Progenitor cell of endocrine pancreas (in vitro differentiated cells): ENCODE measurements around the gene KDM2A. TPM values are rescaled to one million over a fixed set of nuclear protein-coding genes. Genes with fewer than 3 reads are reported as not detected.
"Not testable (repeated sequence)": the region's sequence is repeated elsewhere in the genome, so short reads cannot be mapped to it uniquely, and the experiment has no call there.

ENCODE experiments used
- DNase-seq: peaks from one replicate; pipeline ENCODE4 v3.0.0; 2021; ENCODE audit warnings: low spot score; ENCODE audit not compliant: unreplicated experiment
- H3K27ac Mint-ChIP-seq: 2 replicates; pipeline ENCODE4 v1.8.0; 2021; ENCODE audit warnings: mild to moderate bottlenecking, moderate library complexity, mixed read lengths
- H3K27me3 Mint-ChIP-seq: 2 replicates; pipeline ENCODE4 v1.8.0; 2021; ENCODE audit warnings: mixed read lengths
- H3K36me3 Mint-ChIP-seq: 2 replicates; pipeline ENCODE4 v1.8.0; 2022; ENCODE audit warnings: mixed read lengths; ENCODE audit not compliant: insufficient read depth
- H3K4me1 Mint-ChIP-seq: 2 replicates; pipeline ENCODE4 v1.8.0; 2021; ENCODE audit warnings: low read depth, mixed read lengths
- H3K4me3 Mint-ChIP-seq: 2 replicates; pipeline ENCODE4 v1.8.0; 2021; ENCODE audit warnings: low read depth, mild to moderate bottlenecking, moderate library complexity, mixed read lengths
- H3K9me3 Mint-ChIP-seq: 2 replicates; pipeline ENCODE4 v1.8.0; 2021; ENCODE audit warnings: low read depth, mixed read lengths
- total RNA-seq: library from RNA; stranded (reverse); gene quantifications from 2 replicates; pipeline ENCODE4 v1.2.1, GENCODE V29; 2021
- TF ChIP-seq, protein P1 (sequence below): fragments of 200-600 bp; sonication (generic); IDR thresholded peaks from one replicate; pipeline ENCODE4 v1.5.0; 2021; ENCODE audit warnings: antibody characterized with exemption, mild to moderate bottlenecking; ENCODE audit not compliant: unreplicated experiment

Gene KDM2A
- total RNA-seq, 1 donor from 2014 or later = 108 TPM

DNA sequence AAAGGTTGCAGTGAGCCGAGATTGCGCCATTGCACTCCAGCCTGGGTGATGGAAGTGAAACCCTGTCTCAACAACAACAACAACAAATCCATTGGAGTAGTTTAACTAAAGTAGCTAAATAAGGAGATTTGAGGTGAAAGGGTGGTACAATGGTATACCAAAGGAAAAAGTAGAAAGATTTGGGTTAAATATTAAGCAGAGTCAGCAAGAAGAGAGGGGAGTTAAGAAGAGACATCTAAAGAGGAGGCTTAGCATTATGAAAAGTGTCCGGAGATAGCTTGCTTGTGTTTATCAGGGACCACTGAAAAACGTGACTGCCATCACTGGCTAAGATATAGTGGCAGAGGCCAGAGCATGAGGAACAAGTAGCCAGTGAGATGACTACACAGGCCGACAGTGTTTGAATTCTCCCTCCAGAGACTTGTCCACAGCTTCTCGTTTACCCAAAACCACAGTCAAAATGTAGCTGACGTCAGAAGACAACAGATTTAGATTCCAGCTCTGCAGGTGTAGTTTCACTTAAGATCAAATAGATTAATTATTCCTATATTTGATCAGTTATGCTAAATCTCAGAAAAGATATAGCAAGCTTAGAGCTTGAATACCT, 114.6 kb downstream of the KDM2A start:
- TF ChIP-seq, protein P1, sequence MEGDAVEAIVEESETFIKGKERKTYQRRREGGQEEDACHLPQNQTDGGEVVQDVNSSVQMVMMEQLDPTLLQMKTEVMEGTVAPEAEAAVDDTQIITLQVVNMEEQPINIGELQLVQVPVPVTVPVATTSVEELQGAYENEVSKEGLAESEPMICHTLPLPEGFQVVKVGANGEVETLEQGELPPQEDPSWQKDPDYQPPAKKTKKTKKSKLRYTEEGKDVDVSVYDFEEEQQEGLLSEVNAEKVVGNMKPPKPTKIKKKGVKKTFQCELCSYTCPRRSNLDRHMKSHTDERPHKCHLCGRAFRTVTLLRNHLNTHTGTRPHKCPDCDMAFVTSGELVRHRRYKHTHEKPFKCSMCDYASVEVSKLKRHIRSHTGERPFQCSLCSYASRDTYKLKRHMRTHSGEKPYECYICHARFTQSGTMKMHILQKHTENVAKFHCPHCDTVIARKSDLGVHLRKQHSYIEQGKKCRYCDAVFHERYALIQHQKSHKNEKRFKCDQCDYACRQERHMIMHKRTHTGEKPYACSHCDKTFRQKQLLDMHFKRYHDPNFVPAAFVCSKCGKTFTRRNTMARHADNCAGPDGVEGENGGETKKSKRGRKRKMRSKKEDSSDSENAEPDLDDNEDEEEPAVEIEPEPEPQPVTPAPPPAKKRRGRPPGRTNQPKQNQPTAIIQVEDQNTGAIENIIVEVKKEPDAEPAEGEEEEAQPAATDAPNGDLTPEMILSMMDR = no peak
- peaks cover 12% of the 10 kb centered on the region for H3K36me3 Mint-ChIP-seq
- peaks cover 5% of the 10 kb centered on the region for H3K4me1 Mint-ChIP-seq
- H3K27ac Mint-ChIP-seq = peak overlapping the region; percentile 58
- H3K9me3 Mint-ChIP-seq = no peaks in the 10 kb centered on the region
- DNase-seq = no peak
- H3K27me3 Mint-ChIP-seq = no peaks in the 10 kb centered on the region
- H3K4me3 Mint-ChIP-seq = no peak overlapping the region

DNA sequence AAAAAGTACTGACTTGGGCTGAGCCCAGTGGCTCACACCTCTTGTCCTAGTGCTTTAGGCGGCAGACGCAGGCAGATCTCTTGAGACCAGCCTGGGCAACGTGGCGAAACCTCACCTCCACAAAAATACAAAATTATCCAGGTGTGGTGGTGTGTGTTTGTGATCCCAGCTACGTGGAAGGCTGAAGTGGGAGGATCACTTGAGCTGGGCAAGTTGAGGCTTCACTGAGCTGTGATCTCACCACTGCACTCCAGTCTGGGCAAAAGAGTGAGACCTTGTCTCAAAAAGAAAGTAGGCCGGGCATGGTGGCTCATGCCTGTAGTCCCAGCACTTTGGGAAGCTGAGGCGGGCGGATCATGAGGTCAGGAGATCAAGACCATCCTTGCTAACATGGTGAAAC, 115.5 kb downstream of the KDM2A start:
- H3K4me3 Mint-ChIP-seq, H3K36me3 Mint-ChIP-seq, H3K27ac Mint-ChIP-seq, H3K9me3 Mint-ChIP-seq, H3K27me3 Mint-ChIP-seq, DNase-seq: not testable (repeated sequence)
- H3K4me1 Mint-ChIP-seq = peaks cover 14% of the 10 kb centered on the region

DNA sequence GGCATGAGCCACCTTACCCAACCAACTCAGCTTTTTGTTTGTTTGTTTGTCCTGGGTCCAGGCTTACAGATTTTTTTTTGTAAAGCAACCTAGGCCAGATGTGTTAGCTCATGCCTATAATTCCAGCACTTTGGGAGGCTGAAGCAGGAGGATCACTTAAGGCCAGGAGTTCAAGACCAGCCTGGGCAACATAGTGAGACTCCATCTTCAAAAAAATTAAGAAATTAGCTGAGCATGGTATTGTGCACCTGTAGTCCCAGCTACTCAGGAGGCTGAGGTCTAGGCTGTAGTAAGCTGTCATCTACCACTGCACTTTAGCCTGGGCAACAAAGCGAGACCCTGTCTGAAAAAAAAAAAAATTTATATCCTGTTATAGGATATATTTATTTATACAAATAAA, 118.5 kb downstream of the KDM2A start:
- Mint-ChIP-seq H3K4me3 (no peak overlapping the region), H3K9me3 (no peaks in the 10 kb centered on the region), H3K4me1 (peaks cover 32% of the 10 kb centered on the region), H3K27me3 (no peaks in the 10 kb centered on the region), H3K27ac (no peak overlapping the region), H3K36me3 (peaks cover 2% of the 10 kb centered on the region)
- TF ChIP-seq, protein P1 = no peak
- no peak for DNase-seq

DNA sequence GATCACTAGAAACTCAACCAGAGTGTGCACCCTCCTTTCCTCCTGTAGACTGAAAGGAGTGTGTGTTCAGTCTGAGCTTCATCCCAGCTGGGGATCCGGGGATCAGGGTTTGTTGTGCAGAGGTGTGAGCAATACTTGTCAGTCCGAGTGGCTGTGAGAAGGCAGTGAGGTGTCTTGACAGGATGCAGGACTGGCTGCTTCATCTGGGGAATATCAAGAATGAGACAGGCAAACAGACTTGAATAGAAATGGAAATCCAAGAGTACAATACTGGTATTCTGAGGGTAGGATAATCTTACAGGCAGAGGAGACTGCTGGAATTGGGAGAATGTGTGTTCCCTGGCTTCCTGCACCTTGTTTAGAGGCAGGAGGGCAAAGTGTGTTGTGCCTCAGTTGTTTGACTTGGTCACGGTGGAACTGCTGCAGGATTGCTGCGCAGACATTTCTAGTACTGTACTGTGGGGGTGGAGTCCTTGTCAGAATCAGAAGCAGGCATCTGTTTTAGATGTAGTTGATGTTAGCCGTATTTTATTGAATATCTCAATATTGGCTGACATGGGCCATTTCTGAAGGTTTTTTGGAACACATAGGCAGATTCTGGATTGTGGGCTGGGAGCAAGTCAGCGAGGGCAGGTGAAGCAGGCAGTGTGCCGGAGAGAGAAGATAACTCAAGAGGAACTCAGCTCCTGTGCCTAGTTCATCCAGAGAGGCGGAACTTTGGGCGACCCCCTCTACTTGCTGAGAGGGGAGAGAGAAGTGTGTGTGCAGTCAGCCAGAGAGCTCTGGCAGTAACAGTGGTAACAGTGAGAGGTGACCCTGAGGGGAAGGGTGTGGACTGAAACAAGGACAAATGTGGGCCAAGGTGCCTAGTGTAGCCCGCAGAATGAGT, 120.1 kb downstream of the KDM2A start:
- Mint-ChIP-seq H3K27me3 (no peaks in the 10 kb centered on the region), H3K4me1 (peaks cover 36% of the 10 kb centered on the region), H3K9me3 (no peaks in the 10 kb centered on the region), H3K36me3 (peaks cover 9% of the 10 kb centered on the region), H3K4me3 (peak overlapping the region; percentile 99), H3K27ac (peak overlapping the region; percentile 100)
- DNase-seq = no peak
- TF ChIP-seq, protein P1 = no peak

DNA sequence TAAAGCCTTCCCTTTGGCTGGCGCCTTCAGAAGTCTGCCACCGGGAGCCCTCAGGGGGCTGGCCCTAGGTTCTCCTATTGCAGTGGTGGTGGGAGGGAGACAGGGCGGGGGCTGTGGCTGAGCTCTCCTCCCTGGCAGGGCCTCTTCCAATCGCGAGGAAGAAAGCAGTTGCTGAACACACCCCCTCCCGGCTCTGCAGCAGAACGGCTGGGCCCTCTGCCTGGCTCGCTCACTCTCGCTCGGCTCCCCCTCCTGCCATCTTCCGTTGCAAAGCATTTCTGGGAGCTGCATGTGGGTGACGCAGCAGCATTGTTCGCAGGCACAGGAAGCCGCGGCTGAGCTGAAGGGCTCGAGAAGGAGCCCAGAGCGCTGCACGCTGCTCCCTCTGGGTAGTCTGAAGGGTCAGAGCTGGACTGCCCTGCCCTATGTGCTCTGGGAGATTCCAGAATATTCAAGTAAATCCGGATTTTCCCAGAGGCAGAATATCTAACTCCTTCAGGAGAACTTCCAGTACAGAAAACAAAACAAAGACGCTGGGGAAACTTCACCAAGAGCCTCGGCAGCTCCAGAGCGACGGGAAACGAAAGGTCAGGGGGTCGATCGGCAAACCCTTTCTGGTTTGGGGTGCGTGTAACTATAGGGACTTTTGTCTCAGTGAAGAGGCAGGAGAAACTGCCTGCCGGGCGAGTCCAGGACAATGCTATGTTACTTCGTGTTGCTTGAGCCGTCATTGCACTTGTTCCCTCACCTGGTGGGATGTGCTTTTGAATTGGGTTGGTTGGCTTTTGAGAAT, 120.9 kb downstream of the KDM2A start:
- TF ChIP-seq, protein P1 = no peak
- Mint-ChIP-seq H3K4me3 (peak overlapping the region; percentile 99), H3K4me1 (peaks cover 36% of the 10 kb centered on the region), H3K27me3 (no peaks in the 10 kb centered on the region), H3K9me3 (no peaks in the 10 kb centered on the region), H3K27ac (peak overlapping the region; percentile 100), H3K36me3 (peaks cover 15% of the 10 kb centered on the region)
- peak; percentile 87 for DNase-seq
